Type B pancreatic cell (in vitro differentiated cells): ENCODE measurements around the gene NPC2. TPM values are rescaled to one million over a fixed set of nuclear protein-coding genes. Genes with fewer than 3 reads are reported as not detected.

Experiments used
- DNase-seq: peaks from one replicate; pipeline ENCODE4 v3.0.0; 2021; ENCODE audit warnings: mixed read lengths; ENCODE audit not compliant: unreplicated experiment; ENCODE audit errors: extremely low spot score
- H3K27ac Mint-ChIP-seq: 2 replicates; pipeline ENCODE4 v1.8.0; 2021; ENCODE audit warnings: mild to moderate bottlenecking, mixed read lengths
- H3K27me3 Mint-ChIP-seq: 2 replicates; pipeline ENCODE4 v1.8.0; 2021; ENCODE audit warnings: mixed read lengths
- H3K36me3 Mint-ChIP-seq: 2 replicates; pipeline ENCODE4 v1.8.0; 2021; ENCODE audit warnings: mixed read lengths
- H3K4me1 Mint-ChIP-seq: one replicate; pipeline ENCODE4 v1.8.0; 2021; ENCODE audit warnings: mixed read lengths; ENCODE audit not compliant: unreplicated experiment
- H3K4me3 Mint-ChIP-seq: 2 replicates; pipeline ENCODE4 v1.8.0; 2021; ENCODE audit warnings: mild to moderate bottlenecking, mixed read lengths
- H3K9me3 Mint-ChIP-seq: 2 replicates; pipeline ENCODE4 v1.8.0; 2021; ENCODE audit warnings: mixed read lengths
- total RNA-seq: library from RNA; stranded (reverse); gene quantifications from 2 replicates; pipeline ENCODE4 v1.2.1, GENCODE V29; 2021; ENCODE audit warnings: low replicate concordance
- TF ChIP-seq, protein P1 (sequence below): fragments of 200-600 bp; sonication (generic); conservative IDR thresholded peaks from 2 replicates; pipeline ENCODE4 v1.5.0; 2021; ENCODE audit warnings: antibody characterized with exemption, mild to moderate bottlenecking

Gene NPC2
- total RNA-seq, 1 donor from 2014 or later = 165 TPM

DNA sequence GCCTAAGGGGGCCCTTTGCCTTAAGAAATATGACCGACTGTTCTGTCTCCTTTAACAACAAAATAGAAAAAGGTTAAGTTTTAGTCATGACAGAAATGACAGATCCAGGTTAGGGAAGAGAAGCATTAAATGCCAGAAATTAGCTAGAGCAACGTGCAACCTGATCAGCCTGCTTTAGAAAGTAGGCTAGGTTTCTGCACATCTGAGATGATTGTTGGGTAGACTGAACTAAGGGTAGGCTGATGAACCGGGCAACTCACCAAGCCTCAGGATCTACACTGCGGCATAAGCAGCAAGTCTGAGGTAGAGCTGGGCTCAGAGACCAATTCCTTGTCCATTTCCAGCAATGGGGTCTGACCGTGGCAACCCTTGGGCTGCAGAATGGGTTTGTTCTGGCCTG lies 29.4 kb downstream of the NPC2 start:
- Mint-ChIP-seq H3K9me3 (no peaks in the 10 kb centered on the region), H3K4me3 (no peak overlapping the region), H3K36me3 (no peaks in the 10 kb centered on the region), H3K4me1 (no peaks in the 10 kb centered on the region), H3K27me3 (no peaks in the 10 kb centered on the region), H3K27ac (no peak overlapping the region)
- TF ChIP-seq, protein P1, sequence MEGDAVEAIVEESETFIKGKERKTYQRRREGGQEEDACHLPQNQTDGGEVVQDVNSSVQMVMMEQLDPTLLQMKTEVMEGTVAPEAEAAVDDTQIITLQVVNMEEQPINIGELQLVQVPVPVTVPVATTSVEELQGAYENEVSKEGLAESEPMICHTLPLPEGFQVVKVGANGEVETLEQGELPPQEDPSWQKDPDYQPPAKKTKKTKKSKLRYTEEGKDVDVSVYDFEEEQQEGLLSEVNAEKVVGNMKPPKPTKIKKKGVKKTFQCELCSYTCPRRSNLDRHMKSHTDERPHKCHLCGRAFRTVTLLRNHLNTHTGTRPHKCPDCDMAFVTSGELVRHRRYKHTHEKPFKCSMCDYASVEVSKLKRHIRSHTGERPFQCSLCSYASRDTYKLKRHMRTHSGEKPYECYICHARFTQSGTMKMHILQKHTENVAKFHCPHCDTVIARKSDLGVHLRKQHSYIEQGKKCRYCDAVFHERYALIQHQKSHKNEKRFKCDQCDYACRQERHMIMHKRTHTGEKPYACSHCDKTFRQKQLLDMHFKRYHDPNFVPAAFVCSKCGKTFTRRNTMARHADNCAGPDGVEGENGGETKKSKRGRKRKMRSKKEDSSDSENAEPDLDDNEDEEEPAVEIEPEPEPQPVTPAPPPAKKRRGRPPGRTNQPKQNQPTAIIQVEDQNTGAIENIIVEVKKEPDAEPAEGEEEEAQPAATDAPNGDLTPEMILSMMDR = no peak
- DNase-seq = peak; percentile 20

DNA sequence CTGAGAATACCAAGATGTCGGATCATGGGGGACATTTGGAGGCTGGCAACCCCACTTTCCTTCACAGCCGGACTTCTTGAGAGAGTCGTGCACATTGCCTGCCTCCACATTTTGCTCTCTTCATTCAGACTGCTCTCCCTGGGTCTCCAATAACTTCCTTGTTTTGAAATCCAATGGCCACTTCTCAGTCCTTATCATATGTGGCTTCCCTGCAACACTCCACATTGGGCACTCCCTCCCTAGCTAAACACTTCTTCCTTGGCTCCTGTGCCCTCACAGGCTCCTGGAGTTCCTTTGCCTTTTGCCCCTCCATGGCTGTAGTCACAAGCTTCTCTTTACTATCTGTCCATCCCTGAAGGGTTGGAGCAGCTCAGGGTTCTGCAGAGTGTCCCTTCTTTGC lies 30.1 kb downstream of the NPC2 start:
- Mint-ChIP-seq H3K9me3 (no peaks in the 10 kb centered on the region), H3K4me3 (no peak overlapping the region), H3K27ac (no peak overlapping the region), H3K4me1 (no peaks in the 10 kb centered on the region), H3K36me3 (no peaks in the 10 kb centered on the region), H3K27me3 (no peaks in the 10 kb centered on the region)
- no peak for DNase-seq
- TF ChIP-seq, protein P1 = no peak

DNA sequence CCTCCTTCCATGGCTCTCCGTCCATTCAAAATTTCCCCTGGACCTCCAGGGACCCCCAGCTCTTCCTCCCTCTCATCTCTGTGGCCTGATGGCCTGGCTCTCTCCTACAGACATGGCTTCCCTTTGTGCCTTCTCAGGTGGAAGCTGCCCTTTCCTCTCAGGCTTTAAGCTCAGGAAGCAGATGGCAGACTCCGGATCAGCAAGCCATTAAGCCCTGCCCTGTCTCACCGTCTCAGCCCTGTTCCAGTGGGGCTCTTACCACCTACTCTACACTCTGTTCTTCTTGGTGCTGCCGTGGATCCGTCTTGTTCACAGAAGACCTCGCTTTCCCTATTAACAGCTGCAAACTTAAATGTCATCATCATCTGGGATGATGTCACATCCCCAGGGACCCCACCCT lies 33.1 kb downstream of the NPC2 start:
- no peaks in the 10 kb centered on the region for H3K9me3 Mint-ChIP-seq
- TF ChIP-seq, protein P1 = no peak
- DNase-seq = no peak
- H3K27ac Mint-ChIP-seq = no peak overlapping the region
- H3K4me3 Mint-ChIP-seq = no peak overlapping the region
- no peaks in the 10 kb centered on the region for H3K4me1 Mint-ChIP-seq
- H3K36me3 Mint-ChIP-seq = no peaks in the 10 kb centered on the region
- H3K27me3 Mint-ChIP-seq = no peaks in the 10 kb centered on the region

DNA sequence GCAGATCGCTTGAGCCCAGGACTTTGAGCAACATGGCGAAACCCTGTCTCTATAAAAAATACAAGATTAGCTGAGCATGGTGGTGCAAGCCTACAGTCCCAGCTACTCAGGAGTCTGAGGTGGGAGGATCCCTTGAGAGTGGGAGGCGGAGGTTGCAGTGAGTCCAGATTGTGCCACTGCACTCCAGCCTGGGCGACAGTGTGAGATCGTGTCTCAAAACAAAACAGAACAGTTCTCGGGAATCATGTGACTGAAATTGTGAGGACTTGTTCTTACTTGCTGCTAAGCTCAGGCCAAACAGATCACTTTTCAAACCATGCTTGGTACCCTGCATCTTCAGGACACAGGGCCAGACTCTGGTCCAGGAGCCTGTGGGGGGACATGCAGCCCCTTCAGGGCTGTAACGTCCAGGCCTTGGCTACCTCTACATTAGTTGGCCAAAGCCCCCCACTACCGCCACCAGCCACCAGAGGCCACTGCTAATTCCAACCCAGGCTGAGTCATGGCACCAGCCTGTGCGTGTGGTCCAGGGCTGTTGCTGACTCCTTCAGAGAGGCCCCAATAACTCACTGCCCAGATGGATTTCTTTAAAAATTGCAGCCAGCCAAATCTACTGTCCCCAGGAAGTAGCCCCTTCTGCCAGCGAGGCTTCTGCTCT lies 33.7 kb downstream of the NPC2 start:
- no peaks in the 10 kb centered on the region for H3K36me3 Mint-ChIP-seq
- H3K4me1 Mint-ChIP-seq = no peaks in the 10 kb centered on the region
- H3K27me3 Mint-ChIP-seq = no peaks in the 10 kb centered on the region
- no peak overlapping the region for H3K4me3 Mint-ChIP-seq
- H3K9me3 Mint-ChIP-seq = peaks cover 4% of the 10 kb centered on the region
- H3K27ac Mint-ChIP-seq = no peak overlapping the region
- TF ChIP-seq, protein P1 = peak; percentile 72
- no peak for DNase-seq

DNA sequence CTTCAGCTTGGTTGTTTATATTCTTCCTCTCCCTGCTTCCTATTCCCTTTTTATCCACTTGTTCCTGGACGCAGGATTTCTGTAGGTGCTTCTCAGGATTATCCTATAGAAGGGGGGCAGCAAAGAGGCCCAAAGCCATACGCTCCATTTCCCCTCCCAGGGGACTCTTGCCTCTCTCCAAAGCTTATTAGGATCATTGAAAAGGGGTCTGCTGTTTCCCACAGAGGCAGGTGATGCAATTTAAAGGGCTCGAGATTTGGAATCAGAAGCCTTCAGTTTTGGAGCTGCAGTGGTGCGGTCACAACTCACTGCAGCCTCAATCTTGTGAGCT lies 35.6 kb downstream of the NPC2 start:
- no peak for DNase-seq
- TF ChIP-seq, protein P1 = no peak
- Mint-ChIP-seq H3K27ac (no peak overlapping the region), H3K9me3 (peaks cover 4% of the 10 kb centered on the region), H3K36me3 (no peaks in the 10 kb centered on the region), H3K4me1 (no peaks in the 10 kb centered on the region), H3K4me3 (no peak overlapping the region), H3K27me3 (no peaks in the 10 kb centered on the region)
